ENCODE results near the gene ZSWIM3.
"Not testable (repeated sequence)": the region's sequence is repeated elsewhere in the genome, so short reads cannot be mapped to it uniquely, and the experiment has no call there.

The ZSWIM3 gene

DNA sequence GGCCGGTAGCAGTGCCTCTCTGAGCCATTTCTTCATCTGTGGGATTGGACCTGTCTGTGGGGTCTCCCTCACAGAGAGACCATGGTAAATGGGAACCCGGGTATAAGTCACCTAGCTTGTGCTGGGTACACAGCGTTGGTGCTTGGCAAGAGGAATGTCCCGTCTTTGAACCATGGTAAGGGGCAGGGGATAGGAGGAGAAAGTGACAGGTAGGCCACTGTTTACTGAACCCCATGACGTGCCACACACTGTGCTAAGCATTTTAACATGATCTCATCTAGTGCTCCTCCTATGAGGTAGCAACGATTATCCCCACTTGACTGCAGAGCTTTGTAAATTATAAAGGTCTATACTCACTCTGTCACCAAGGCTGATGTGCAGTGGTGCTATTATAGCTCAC, 29.7 kb upstream of the ZSWIM3 start:
- no peak overlapping the region for H2BK12ac ChIP-seq (ENCODE audit: low read length)
- H2AFZ ChIP-seq (ENCODE audit: insufficient read depth, low read length, poor library complexity) = no peak overlapping the region
- no peak for DNase-seq
- H3K9ac ChIP-seq (ENCODE audit: low read length) = no peak overlapping the region
- no peak overlapping the region for H3K4me3 ChIP-seq (ENCODE audit: low read depth, low read length)
- no peak overlapping the region for H2BK5ac ChIP-seq (ENCODE audit: low read depth, low read length, poor library complexity)
- H4K8ac ChIP-seq (ENCODE audit: low read depth, low read length) = no peak overlapping the region
- no peak overlapping the region for H3K4me2 ChIP-seq (ENCODE audit: low read length)
- H3K27ac ChIP-seq (ENCODE audit: low read depth, low read length) = no peak overlapping the region
- no peak overlapping the region for H4K91ac ChIP-seq (ENCODE audit: low read depth, low read length)
- no peak overlapping the region for H4K12ac ChIP-seq (ENCODE audit: low read depth, low read length)
- no peaks in the 10 kb centered on the region for H3K27me3 ChIP-seq (ENCODE audit: insufficient read depth, low read length)
- H3K4ac ChIP-seq (ENCODE audit: low read depth, low read length) = no peak overlapping the region
- H3K9me3 ChIP-seq (ENCODE audit: insufficient read depth, low read depth, low read length) = no peaks in the 10 kb centered on the region
- peaks cover 11% of the 10 kb centered on the region in 2 experiments for H3K4me1 ChIP-seq (ENCODE audit: control insufficient read depth in 1 of 2, insufficient read depth in 2 of 2, low read length in 2 of 2)
- no peak overlapping the region for H3K18ac ChIP-seq (ENCODE audit: low read length)
- no CpG with 5 or more reads among the region's 6 CpGs for WGBS (ENCODE audit: extremely low coverage, insufficient coverage, insufficient read length)
- H2BK120ac ChIP-seq (ENCODE audit: insufficient read depth, low read length, poor library complexity) = no peak overlapping the region
- no peaks in the 10 kb centered on the region for H3K36me3 ChIP-seq (ENCODE audit: control insufficient read depth in 1 of 2, insufficient read depth in 2 of 2, low read length in 2 of 2)
- H3K79me1 ChIP-seq (ENCODE audit: low read length) = no peaks in the 10 kb centered on the region
- H3K79me2 ChIP-seq (ENCODE audit: control insufficient read depth, insufficient read depth, low read length, poor library complexity) = no peaks in the 10 kb centered on the region
- H2AK5ac ChIP-seq (ENCODE audit: low read length) = no peak overlapping the region
- H3K14ac ChIP-seq (ENCODE audit: low read length) = no peak overlapping the region
- no peak overlapping the region for H3K23ac ChIP-seq (ENCODE audit: low read length)

DNA sequence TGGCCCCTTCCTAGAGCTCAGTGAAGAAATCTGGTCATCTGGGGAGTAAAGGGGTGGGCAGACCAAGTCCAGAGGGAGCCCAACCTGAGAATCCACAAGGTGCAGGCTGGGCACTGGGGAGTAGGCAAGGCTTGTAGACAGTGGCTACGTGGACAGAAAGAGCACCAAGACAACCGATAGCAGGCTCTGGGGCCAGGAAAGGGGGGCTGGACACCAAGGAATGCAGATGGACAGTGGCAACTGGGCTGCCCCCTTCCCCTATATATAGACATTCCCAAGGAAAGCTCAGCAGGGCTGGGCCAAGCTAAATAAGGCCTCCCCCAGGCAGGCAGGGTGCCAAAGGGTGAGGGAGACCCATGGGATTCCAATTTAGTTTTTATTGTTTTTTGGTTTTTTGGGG, 28.8 kb upstream of the ZSWIM3 start:
- WGBS (ENCODE audit: extremely low coverage, insufficient coverage, insufficient read length) = no CpG with 5 or more reads among the region's 2 CpGs
- no peaks in the 10 kb centered on the region for H3K27me3 ChIP-seq (ENCODE audit: insufficient read depth, low read length)
- peaks cover 2% of the 10 kb centered on the region for H3K79me1 ChIP-seq (ENCODE audit: low read length)
- no peak overlapping the region for H3K9ac ChIP-seq (ENCODE audit: low read length)
- no peak overlapping the region for H3K4me2 ChIP-seq (ENCODE audit: low read length)
- H4K12ac ChIP-seq (ENCODE audit: low read depth, low read length) = no peak overlapping the region
- H2AFZ ChIP-seq (ENCODE audit: insufficient read depth, low read length, poor library complexity) = no peak overlapping the region
- H3K27ac ChIP-seq (ENCODE audit: low read depth, low read length) = no peak overlapping the region
- H3K79me2 ChIP-seq (ENCODE audit: control insufficient read depth, insufficient read depth, low read length, poor library complexity) = no peaks in the 10 kb centered on the region
- H3K14ac ChIP-seq (ENCODE audit: low read length) = no peak overlapping the region
- no peak overlapping the region for H2BK5ac ChIP-seq (ENCODE audit: low read depth, low read length, poor library complexity)
- H2BK120ac ChIP-seq (ENCODE audit: insufficient read depth, low read length, poor library complexity) = no peak overlapping the region
- H3K4ac ChIP-seq (ENCODE audit: low read depth, low read length) = no peak overlapping the region
- DNase-seq = no peak
- H3K23ac ChIP-seq (ENCODE audit: low read length) = no peak overlapping the region
- no peak overlapping the region for H2BK12ac ChIP-seq (ENCODE audit: low read length)
- no peak overlapping the region for H3K4me3 ChIP-seq (ENCODE audit: low read depth, low read length)
- no peaks in the 10 kb centered on the region for H3K36me3 ChIP-seq (ENCODE audit: control insufficient read depth in 1 of 2, insufficient read depth in 2 of 2, low read length in 2 of 2)
- H3K18ac ChIP-seq (ENCODE audit: low read length) = no peak overlapping the region
- H3K9me3 ChIP-seq (ENCODE audit: insufficient read depth, low read depth, low read length) = no peaks in the 10 kb centered on the region
- H4K8ac ChIP-seq (ENCODE audit: low read depth, low read length) = no peak overlapping the region
- no peak overlapping the region for H4K91ac ChIP-seq (ENCODE audit: low read depth, low read length)
- H3K4me1 ChIP-seq (ENCODE audit: control insufficient read depth in 1 of 2, insufficient read depth in 2 of 2, low read length in 2 of 2) = peaks cover 6 to 8% of the 10 kb centered on the region in 2 experiments
- no peak overlapping the region for H2AK5ac ChIP-seq (ENCODE audit: low read length)

DNA sequence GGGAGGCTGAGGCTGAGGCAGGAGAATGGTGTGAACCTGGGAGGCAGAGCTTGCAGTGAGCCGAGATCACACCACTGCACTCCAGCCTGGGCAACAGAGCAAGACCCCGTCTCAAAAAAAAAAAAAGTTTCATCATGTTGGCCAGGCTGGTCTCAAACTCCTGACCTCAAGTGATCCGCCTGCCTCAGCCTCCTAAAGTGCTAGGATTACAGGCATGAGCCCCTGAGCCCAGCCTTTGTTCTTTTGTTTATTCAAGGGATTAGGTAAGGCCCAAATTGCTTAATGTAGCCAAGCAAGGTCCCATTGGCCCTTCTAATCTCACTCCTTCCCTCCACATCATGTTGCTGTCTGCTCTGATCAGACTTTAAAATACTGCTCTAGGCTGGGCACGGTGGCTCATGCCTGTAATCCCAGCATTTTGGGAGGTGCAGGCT, 27.7 kb upstream of the ZSWIM3 start:
- H2BK12ac ChIP-seq (ENCODE audit: low read length); H3K9ac ChIP-seq (ENCODE audit: low read length); H3K4me3 ChIP-seq (ENCODE audit: low read depth, low read length); H2AFZ ChIP-seq (ENCODE audit: insufficient read depth, low read length, poor library complexity); H3K14ac ChIP-seq (ENCODE audit: low read length); H3K4me2 ChIP-seq (ENCODE audit: low read length); H3K4me1 ChIP-seq (ENCODE audit: control insufficient read depth in 1 of 2, insufficient read depth in 2 of 2, low read length in 2 of 2); H2BK120ac ChIP-seq (ENCODE audit: insufficient read depth, low read length, poor library complexity); H3K36me3 ChIP-seq (ENCODE audit: control insufficient read depth in 1 of 2, insufficient read depth in 2 of 2, low read length in 2 of 2); H2AK5ac ChIP-seq (ENCODE audit: low read length); H3K18ac ChIP-seq (ENCODE audit: low read length); H3K27me3 ChIP-seq (ENCODE audit: insufficient read depth, low read length); H3K27ac ChIP-seq (ENCODE audit: low read depth, low read length); DNase-seq; H3K23ac ChIP-seq (ENCODE audit: low read length); H3K4ac ChIP-seq (ENCODE audit: low read depth, low read length); H3K9me3 ChIP-seq (ENCODE audit: insufficient read depth, low read depth, low read length); H2BK5ac ChIP-seq (ENCODE audit: low read depth, low read length, poor library complexity); H3K79me1 ChIP-seq (ENCODE audit: low read length); H4K12ac ChIP-seq (ENCODE audit: low read depth, low read length); H3K79me2 ChIP-seq (ENCODE audit: control insufficient read depth, insufficient read depth, low read length, poor library complexity); H4K91ac ChIP-seq (ENCODE audit: low read depth, low read length); H4K8ac ChIP-seq (ENCODE audit: low read depth, low read length): not testable (repeated sequence)
- WGBS (ENCODE audit: extremely low coverage, insufficient coverage, insufficient read length) = no CpG with 5 or more reads among the region's 4 CpGs

DNA sequence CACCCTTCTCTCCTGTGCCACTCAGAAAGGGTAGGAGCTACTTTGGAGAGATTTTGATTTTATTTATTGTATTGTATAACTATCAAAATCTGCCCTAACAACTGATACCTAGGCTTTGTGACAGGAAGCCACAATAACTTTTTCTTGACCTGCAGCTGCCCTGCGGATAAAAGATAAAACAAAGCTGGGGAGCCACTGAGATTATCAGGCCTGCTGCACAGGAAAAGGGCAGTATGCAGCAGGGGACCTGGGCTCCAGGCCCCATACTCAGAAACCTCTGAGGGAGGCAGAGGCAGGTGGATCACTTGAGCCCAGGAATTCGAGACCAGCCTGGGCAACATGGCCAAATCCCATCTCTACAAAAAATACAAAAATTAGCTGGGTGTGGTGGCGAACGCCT, 24.8 kb upstream of the ZSWIM3 start:
- H3K79me2 ChIP-seq (ENCODE audit: control insufficient read depth, insufficient read depth, low read length, poor library complexity) = no peaks in the 10 kb centered on the region
- H3K4me2 ChIP-seq (ENCODE audit: low read length) = no peak overlapping the region
- no peak overlapping the region for H3K23ac ChIP-seq (ENCODE audit: low read length)
- no peak overlapping the region for H3K4me3 ChIP-seq (ENCODE audit: low read depth, low read length)
- peaks cover 9% of the 10 kb centered on the region for H3K79me1 ChIP-seq (ENCODE audit: low read length)
- H2BK12ac ChIP-seq (ENCODE audit: low read length) = no peak overlapping the region
- peaks cover 3% of the 10 kb centered on the region for H3K9me3 ChIP-seq (ENCODE audit: insufficient read depth, low read depth, low read length)
- H3K27ac ChIP-seq (ENCODE audit: low read depth, low read length) = no peak overlapping the region
- H3K14ac ChIP-seq (ENCODE audit: low read length) = no peak overlapping the region
- no peaks in the 10 kb centered on the region for H3K36me3 ChIP-seq (ENCODE audit: control insufficient read depth in 1 of 2, insufficient read depth in 2 of 2, low read length in 2 of 2)
- H4K8ac ChIP-seq (ENCODE audit: low read depth, low read length) = no peak overlapping the region
- no peak overlapping the region for H2BK120ac ChIP-seq (ENCODE audit: insufficient read depth, low read length, poor library complexity)
- no CpG with 5 or more reads among the region's 4 CpGs for WGBS (ENCODE audit: extremely low coverage, insufficient coverage, insufficient read length)
- H4K91ac ChIP-seq (ENCODE audit: low read depth, low read length) = no peak overlapping the region
- H2AK5ac ChIP-seq (ENCODE audit: low read length) = no peak overlapping the region
- H3K18ac ChIP-seq (ENCODE audit: low read length) = no peak overlapping the region
- no peak overlapping the region for H3K9ac ChIP-seq (ENCODE audit: low read length)
- no peak overlapping the region for H4K12ac ChIP-seq (ENCODE audit: low read depth, low read length)
- no peaks in the 10 kb centered on the region for H3K27me3 ChIP-seq (ENCODE audit: insufficient read depth, low read length)
- H3K4ac ChIP-seq (ENCODE audit: low read depth, low read length) = no peak overlapping the region
- no peak overlapping the region for H2BK5ac ChIP-seq (ENCODE audit: low read depth, low read length, poor library complexity)
- peaks cover 5 to 11% of the 10 kb centered on the region in 2 experiments for H3K4me1 ChIP-seq (ENCODE audit: control insufficient read depth in 1 of 2, insufficient read depth in 2 of 2, low read length in 2 of 2)
- no peak overlapping the region for H2AFZ ChIP-seq (ENCODE audit: insufficient read depth, low read length, poor library complexity)
- no peak for DNase-seq
